GM23338 (cell line): ENCODE data around the gene CD300E. TPM values are rescaled to one million over a fixed set of nuclear protein-coding genes. Genes with fewer than 3 reads are reported as not detected.

Source experiments
- ATAC-seq: fragments of 200-7000 bp; cut with Tn5 transposase; 3 replicates; pipeline ENCODE4 v1.9.1; 2020
- DNase-seq: peaks from one replicate; pipeline ENCODE4 v3.0.0-alpha.2; 2015; ENCODE audit warnings: low spot score
- H2AFZ ChIP-seq: fragments of 200-600 bp; sonication (generic); 2 replicates; pipeline ENCODE4 v1.8.0; 2016; ENCODE audit warnings: antibody characterized with exemption, mild to moderate bottlenecking, moderate library complexity
- H3F3A ChIP-seq: fragments of 200-600 bp; sonication (generic); replicated peaks from 2 replicates; pipeline ENCODE4 v1.8.0; 2017; ENCODE audit warnings: antibody characterized with exemption, mixed run types, low read depth
- H3K27ac ChIP-seq: fragments of 200-600 bp; sonication (generic); 2 replicates; pipeline ENCODE4 v1.6.1; 2016; ENCODE audit warnings: low read depth
- H3K27me3 ChIP-seq: fragments of 200-600 bp; sonication (generic); 2 replicates; pipeline ENCODE4 v1.8.0; 2016; ENCODE audit warnings: mild to moderate bottlenecking, mixed run types, moderate library complexity; ENCODE audit not compliant: insufficient read depth
- H3K36me3 ChIP-seq: fragments of 200-600 bp; sonication (generic); 2 replicates; pipeline ENCODE4 v1.8.0; 2016; ENCODE audit warnings: mild to moderate bottlenecking; ENCODE audit not compliant: insufficient read depth
- H3K4me1 ChIP-seq: fragments of 200-600 bp; sonication (generic); 2 replicates; pipeline ENCODE4 v1.8.0; 2016; ENCODE audit warnings: mild to moderate bottlenecking, moderate library complexity; ENCODE audit not compliant: insufficient read depth
- H3K4me2 ChIP-seq: fragments of 200-600 bp; sonication (generic); 2 replicates; pipeline ENCODE4 v1.7.1; 2017; ENCODE audit warnings: mixed run types
- H3K4me3 ChIP-seq: fragments of 200-600 bp; sonication (generic); 2 replicates; pipeline ENCODE4 v1.6.1; 2016; ENCODE audit warnings: mixed run types
- H3K79me2 ChIP-seq: fragments of 200-600 bp; sonication (generic); replicated peaks from 2 replicates; pipeline ENCODE4 v1.8.0; 2017; ENCODE audit warnings: mild to moderate bottlenecking; ENCODE audit not compliant: insufficient read depth
- H3K9me2 ChIP-seq: fragments of 200-600 bp; sonication (generic); 2 replicates; pipeline ENCODE4 v1.8.0; 2017; ENCODE audit not compliant: insufficient read depth
- H4K20me1 ChIP-seq: fragments of 200-600 bp; sonication (generic); replicated peaks from 2 replicates; pipeline ENCODE4 v1.8.0; 2017; ENCODE audit warnings: mild to moderate bottlenecking; ENCODE audit not compliant: insufficient read depth
- H3K27ac Mint-ChIP-seq: 2 replicates; pipeline ENCODE4 v1.8.0; 2020; ENCODE audit warnings: inconsistent platforms, mild to moderate bottlenecking, moderate library complexity, mixed read lengths
- H3K27me3 Mint-ChIP-seq: 3 replicates; pipeline ENCODE4 v1.8.0; 2022; ENCODE audit warnings: low read depth, mild to moderate bottlenecking, moderate library complexity, mixed read lengths, inconsistent platforms; ENCODE audit not compliant: insufficient read depth, poor library complexity
- H3K36me3 Mint-ChIP-seq: 3 replicates; pipeline ENCODE4 v1.8.0; 2021; ENCODE audit warnings: low read depth, mild to moderate bottlenecking, inconsistent platforms, moderate library complexity, mixed read lengths
- H3K4me1 Mint-ChIP-seq: 3 replicates; pipeline ENCODE4 v1.8.0; 2020; ENCODE audit warnings: mild to moderate bottlenecking, inconsistent platforms, mixed read lengths
- H3K4me3 Mint-ChIP-seq: 3 replicates; pipeline ENCODE4 v1.8.0; 2021; ENCODE audit warnings: moderate library complexity, mild to moderate bottlenecking, inconsistent platforms, mixed read lengths
- H3K9me3 Mint-ChIP-seq: 3 replicates; pipeline ENCODE4 v1.8.0; 2020; ENCODE audit warnings: moderate library complexity, mild to moderate bottlenecking, inconsistent platforms, mixed read lengths
- EZH2 ChIP-seq: fragments of 200-600 bp; sonication (generic); IDR thresholded peaks from one replicate; pipeline ENCODE4 v1.8.0; 2017; ENCODE audit warnings: antibody characterized with exemption, mild to moderate bottlenecking, low read depth; ENCODE audit not compliant: unreplicated experiment
- EZH2phosphoT487 ChIP-seq: fragments of 200-600 bp; sonication (generic); IDR thresholded peaks from one replicate; pipeline ENCODE4 v1.8.1; 2018; ENCODE audit warnings: antibody characterized with exemption; ENCODE audit not compliant: unreplicated experiment
- JUNB ChIP-seq: IDR thresholded peaks from one replicate; pipeline ENCODE4 v1.6.1; 2016; ENCODE audit warnings: antibody characterized with exemption; ENCODE audit not compliant: unreplicated experiment
- NANOG ChIP-seq: IDR thresholded peaks from 2 replicates; pipeline ENCODE4 v1.6.1; 2016; ENCODE audit warnings: antibody characterized with exemption, borderline replicate concordance
- POLR2AphosphoS5 ChIP-seq: IDR thresholded peaks from 2 replicates; pipeline ENCODE4 v1.6.1; 2016; ENCODE audit warnings: antibody characterized with exemption, low read depth
- STAT1 ChIP-seq: IDR thresholded peaks from one replicate; pipeline ENCODE4 v1.6.1; 2016; ENCODE audit warnings: antibody characterized with exemption; ENCODE audit not compliant: unreplicated experiment
- ZNF114 ChIP-seq: fragments of 250-450 bp; sonication (Bioruptor Pico); IDR thresholded peaks from 2 replicates; pipeline ENCODE4 v1.5.0; 2020; ENCODE audit warnings: mild to moderate bottlenecking, moderate library complexity
- ZNF331 ChIP-seq: fragments of 250-450 bp; sonication (Bioruptor Pico); IDR thresholded peaks from 2 replicates; pipeline ENCODE4 v1.5.0; 2020; ENCODE audit warnings: low read depth, mild to moderate bottlenecking, moderate library complexity
- polyA plus RNA-seq: library from polyadenylated mRNA; unstranded; fragments of >200 nt; fragmentation: Nextera tagmentation; extraction: Ambion mirVana; gene quantifications from 2 replicates; pipeline ENCODE4 v1.2.1, GENCODE V29; 2016
- total RNA-seq: library from RNA; depleted of rRNA; stranded (reverse); fragments of >200 nt; shearing (Covaris generic); gene quantifications from 2 replicates; pipeline ENCODE4 v1.2.3, GENCODE V29; 2014
- TF ChIP-seq, protein P1 (sequence below): IDR thresholded peaks from one replicate; pipeline ENCODE4 v1.6.1; 2018; ENCODE audit warnings: antibody characterized with exemption; ENCODE audit not compliant: unreplicated experiment
- TF ChIP-seq, protein P2 (sequence below): IDR thresholded peaks from 2 replicates; pipeline ENCODE4 v1.6.1; 2016; ENCODE audit warnings: antibody characterized with exemption
- TF ChIP-seq, protein P3 (sequence below), 2 experiments: fragments of 200-600 bp in 1 of 2; sonication (generic) in 1 of 2; conservative IDR thresholded peaks; 2 replicates each; pipeline versions ENCODE4 v1.5.1 to v1.6.1; 2016 to 2017; ENCODE audit warnings: antibody characterized with exemption in 2 of 2, low read depth in 2 of 2, mild to moderate bottlenecking in 2 of 2, moderate library complexity in 1 of 2
- TF ChIP-seq, protein P4 (sequence below): fragments of 250-450 bp; sonication (Bioruptor Pico); IDR thresholded peaks from 2 replicates; pipeline ENCODE4 v1.5.0; 2020; ENCODE audit warnings: mild to moderate bottlenecking, moderate library complexity

Gene CD300E
- total and polyA plus RNA-seq, 2 experiments from 2014 or later = not detected

DNA sequence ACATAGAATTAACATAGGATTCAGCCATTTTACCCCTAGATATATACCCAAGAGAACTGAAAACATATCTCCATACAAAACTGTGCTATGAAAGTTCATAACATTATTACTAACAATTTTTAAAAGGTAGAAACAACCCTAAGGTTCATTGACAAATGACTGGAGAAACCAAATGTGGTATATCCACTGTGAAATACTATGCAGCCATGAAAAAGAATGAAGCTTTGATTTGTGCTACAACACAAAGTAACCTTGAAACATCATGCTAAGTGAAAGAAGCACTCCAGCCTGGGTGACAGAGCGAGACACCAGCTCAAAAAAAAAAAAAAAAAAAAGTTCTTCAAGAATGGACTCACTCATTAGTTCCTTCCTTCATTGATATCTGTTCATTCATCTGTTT, 32.0 kb downstream of the CD300E start (continued):
- TF ChIP-seq, protein P1, sequence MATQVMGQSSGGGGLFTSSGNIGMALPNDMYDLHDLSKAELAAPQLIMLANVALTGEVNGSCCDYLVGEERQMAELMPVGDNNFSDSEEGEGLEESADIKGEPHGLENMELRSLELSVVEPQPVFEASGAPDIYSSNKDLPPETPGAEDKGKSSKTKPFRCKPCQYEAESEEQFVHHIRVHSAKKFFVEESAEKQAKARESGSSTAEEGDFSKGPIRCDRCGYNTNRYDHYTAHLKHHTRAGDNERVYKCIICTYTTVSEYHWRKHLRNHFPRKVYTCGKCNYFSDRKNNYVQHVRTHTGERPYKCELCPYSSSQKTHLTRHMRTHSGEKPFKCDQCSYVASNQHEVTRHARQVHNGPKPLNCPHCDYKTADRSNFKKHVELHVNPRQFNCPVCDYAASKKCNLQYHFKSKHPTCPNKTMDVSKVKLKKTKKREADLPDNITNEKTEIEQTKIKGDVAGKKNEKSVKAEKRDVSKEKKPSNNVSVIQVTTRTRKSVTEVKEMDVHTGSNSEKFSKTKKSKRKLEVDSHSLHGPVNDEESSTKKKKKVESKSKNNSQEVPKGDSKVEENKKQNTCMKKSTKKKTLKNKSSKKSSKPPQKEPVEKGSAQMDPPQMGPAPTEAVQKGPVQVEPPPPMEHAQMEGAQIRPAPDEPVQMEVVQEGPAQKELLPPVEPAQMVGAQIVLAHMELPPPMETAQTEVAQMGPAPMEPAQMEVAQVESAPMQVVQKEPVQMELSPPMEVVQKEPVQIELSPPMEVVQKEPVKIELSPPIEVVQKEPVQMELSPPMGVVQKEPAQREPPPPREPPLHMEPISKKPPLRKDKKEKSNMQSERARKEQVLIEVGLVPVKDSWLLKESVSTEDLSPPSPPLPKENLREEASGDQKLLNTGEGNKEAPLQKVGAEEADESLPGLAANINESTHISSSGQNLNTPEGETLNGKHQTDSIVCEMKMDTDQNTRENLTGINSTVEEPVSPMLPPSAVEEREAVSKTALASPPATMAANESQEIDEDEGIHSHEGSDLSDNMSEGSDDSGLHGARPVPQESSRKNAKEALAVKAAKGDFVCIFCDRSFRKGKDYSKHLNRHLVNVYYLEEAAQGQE = no peak
- TF ChIP-seq, protein P2, sequence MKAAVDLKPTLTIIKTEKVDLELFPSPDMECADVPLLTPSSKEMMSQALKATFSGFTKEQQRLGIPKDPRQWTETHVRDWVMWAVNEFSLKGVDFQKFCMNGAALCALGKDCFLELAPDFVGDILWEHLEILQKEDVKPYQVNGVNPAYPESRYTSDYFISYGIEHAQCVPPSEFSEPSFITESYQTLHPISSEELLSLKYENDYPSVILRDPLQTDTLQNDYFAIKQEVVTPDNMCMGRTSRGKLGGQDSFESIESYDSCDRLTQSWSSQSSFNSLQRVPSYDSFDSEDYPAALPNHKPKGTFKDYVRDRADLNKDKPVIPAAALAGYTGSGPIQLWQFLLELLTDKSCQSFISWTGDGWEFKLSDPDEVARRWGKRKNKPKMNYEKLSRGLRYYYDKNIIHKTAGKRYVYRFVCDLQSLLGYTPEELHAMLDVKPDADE = no peak

DNA sequence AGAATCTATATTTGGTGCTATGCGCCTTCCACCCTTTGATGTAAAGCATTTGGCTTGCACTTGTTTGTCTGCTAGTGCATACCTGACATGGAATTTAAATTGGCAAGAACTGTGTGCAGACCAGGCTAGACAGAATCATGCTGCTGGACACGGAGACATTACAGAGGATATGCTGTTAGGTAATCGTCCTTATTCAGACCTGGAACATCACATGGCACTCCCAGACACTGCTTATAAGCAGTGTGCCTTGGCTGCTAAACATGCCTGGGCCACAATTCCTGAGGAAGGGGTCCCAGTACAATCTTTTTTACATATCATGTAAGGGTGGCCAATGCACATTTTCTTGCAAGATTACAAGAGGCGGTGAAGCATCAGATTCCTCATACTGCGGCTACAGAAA, 37.8 kb downstream of the CD300E start:
- Histone ChIP-seq H3K9me2 (no peaks in the 10 kb centered on the region), H3K27ac (no peak overlapping the region), H3F3A (no peaks in the 10 kb centered on the region), H3K27me3 (no peaks in the 10 kb centered on the region), H3K4me2 (no peak overlapping the region), H3K79me2 (no peaks in the 10 kb centered on the region), H4K20me1 (no peaks in the 10 kb centered on the region), H3K36me3 (no peaks in the 10 kb centered on the region), H3K4me3 (no peak overlapping the region), H2AFZ (no peak overlapping the region), H3K4me1 (no peaks in the 10 kb centered on the region)
- DNase-seq (no peak), ATAC-seq (no peak)
- no peaks in the 10 kb centered on the region for H3K27me3 Mint-ChIP-seq
- H3K4me1 Mint-ChIP-seq = peaks cover 3% of the 10 kb centered on the region; the same call in 1 of the 3 replicates
- no peaks in the 10 kb centered on the region; the same call in 2 of the 3 replicates for H3K9me3 Mint-ChIP-seq
- no peak overlapping the region for H3K4me3 Mint-ChIP-seq
- no peak overlapping the region for H3K27ac Mint-ChIP-seq
- H3K36me3 Mint-ChIP-seq = no peaks in the 10 kb centered on the region
- no peak for TF ChIP-seq EZH2
- no peak for TF ChIP-seq EZH2phosphoT487
- TF ChIP-seq, protein P3, sequence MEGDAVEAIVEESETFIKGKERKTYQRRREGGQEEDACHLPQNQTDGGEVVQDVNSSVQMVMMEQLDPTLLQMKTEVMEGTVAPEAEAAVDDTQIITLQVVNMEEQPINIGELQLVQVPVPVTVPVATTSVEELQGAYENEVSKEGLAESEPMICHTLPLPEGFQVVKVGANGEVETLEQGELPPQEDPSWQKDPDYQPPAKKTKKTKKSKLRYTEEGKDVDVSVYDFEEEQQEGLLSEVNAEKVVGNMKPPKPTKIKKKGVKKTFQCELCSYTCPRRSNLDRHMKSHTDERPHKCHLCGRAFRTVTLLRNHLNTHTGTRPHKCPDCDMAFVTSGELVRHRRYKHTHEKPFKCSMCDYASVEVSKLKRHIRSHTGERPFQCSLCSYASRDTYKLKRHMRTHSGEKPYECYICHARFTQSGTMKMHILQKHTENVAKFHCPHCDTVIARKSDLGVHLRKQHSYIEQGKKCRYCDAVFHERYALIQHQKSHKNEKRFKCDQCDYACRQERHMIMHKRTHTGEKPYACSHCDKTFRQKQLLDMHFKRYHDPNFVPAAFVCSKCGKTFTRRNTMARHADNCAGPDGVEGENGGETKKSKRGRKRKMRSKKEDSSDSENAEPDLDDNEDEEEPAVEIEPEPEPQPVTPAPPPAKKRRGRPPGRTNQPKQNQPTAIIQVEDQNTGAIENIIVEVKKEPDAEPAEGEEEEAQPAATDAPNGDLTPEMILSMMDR (conservative IDR thresholded peaks at IDR 0.05; ENCODE audit: low read depth in 2 of 2) = no peak
- TF ChIP-seq STAT1 = no peak
- no peak for TF ChIP-seq JUNB
- no peak for TF ChIP-seq POLR2AphosphoS5
- TF ChIP-seq ZNF331 (CRISPR knock-in tag) = no peak
- TF ChIP-seq, protein P4, sequence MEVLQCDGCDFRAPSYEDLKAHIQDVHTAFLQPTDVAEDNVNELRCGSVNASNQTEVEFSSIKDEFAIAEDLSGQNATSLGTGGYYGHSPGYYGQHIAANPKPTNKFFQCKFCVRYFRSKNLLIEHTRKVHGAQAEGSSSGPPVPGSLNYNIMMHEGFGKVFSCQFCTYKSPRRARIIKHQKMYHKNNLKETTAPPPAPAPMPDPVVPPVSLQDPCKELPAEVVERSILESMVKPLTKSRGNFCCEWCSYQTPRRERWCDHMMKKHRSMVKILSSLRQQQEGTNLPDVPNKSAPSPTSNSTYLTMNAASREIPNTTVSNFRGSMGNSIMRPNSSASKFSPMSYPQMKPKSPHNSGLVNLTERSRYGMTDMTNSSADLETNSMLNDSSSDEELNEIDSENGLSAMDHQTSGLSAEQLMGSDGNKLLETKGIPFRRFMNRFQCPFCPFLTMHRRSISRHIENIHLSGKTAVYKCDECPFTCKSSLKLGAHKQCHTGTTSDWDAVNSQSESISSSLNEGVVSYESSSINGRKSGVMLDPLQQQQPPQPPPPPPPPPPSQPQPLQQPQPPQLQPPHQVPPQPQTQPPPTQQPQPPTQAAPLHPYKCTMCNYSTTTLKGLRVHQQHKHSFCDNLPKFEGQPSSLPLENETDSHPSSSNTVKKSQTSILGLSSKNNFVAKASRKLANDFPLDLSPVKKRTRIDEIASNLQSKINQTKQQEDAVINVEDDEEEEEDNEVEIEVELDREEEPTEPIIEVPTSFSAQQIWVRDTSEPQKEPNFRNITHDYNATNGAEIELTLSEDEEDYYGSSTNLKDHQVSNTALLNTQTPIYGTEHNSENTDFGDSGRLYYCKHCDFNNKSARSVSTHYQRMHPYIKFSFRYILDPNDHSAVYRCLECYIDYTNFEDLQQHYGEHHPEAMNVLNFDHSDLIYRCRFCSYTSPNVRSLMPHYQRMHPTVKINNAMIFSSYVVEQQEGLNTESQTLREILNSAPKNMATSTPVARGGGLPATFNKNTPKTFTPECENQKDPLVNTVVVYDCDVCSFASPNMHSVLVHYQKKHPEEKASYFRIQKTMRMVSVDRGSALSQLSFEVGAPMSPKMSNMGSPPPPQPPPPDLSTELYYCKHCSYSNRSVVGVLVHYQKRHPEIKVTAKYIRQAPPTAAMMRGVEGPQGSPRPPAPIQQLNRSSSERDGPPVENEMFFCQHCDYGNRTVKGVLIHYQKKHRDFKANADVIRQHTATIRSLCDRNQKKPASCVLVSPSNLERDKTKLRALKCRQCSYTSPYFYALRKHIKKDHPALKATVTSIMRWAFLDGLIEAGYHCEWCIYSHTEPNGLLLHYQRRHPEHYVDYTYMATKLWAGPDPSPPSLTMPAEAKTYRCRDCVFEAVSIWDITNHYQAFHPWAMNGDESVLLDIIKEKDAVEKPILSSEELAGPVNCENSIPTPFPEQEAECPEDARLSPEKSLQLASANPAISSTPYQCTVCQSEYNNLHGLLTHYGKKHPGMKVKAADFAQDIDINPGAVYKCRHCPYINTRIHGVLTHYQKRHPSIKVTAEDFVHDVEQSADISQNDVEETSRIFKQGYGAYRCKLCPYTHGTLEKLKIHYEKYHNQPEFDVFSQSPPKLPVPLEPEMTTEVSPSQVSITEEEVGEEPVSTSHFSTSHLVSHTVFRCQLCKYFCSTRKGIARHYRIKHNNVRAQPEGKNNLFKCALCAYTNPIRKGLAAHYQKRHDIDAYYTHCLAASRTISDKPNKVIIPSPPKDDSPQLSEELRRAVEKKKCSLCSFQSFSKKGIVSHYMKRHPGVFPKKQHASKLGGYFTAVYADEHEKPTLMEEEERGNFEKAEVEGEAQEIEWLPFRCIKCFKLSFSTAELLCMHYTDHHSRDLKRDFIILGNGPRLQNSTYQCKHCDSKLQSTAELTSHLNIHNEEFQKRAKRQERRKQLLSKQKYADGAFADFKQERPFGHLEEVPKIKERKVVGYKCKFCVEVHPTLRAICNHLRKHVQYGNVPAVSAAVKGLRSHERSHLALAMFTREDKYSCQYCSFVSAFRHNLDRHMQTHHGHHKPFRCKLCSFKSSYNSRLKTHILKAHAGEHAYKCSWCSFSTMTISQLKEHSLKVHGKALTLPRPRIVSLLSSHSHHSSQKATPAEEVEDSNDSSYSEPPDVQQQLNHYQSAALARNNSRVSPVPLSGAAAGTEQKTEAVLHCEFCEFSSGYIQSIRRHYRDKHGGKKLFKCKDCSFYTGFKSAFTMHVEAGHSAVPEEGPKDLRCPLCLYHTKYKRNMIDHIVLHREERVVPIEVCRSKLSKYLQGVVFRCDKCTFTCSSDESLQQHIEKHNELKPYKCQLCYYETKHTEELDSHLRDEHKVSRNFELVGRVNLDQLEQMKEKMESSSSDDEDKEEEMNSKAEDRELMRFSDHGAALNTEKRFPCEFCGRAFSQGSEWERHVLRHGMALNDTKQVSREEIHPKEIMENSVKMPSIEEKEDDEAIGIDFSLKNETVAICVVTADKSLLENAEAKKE (CRISPR knock-in tag) = no peak
- no peak for TF ChIP-seq NANOG
- no peak for TF ChIP-seq ZNF114 (CRISPR knock-in tag)
- TF ChIP-seq, protein P2 = no peak
